Thyroid gland (tissue), 4 donors: ENCODE measurements around the gene TRAPPC2. TPM values are rescaled to one million over a fixed set of nuclear protein-coding genes. Genes with fewer than 3 reads are reported as not detected.

Experiments
- DNase-seq, 2 donors: peaks; one replicate each; pipeline ENCODE4 v3.0.0-alpha.2; 2019
- H3K27ac ChIP-seq, 3 donors: fragments of 200-600 bp; sonication (generic); 1 replicate in 2 of 3; 2 replicates in 1 of 3; pipeline ENCODE4 v1.5.1; 2016 to 2019; ENCODE audit warnings: mild to moderate bottlenecking in 1 of 3, moderate library complexity in 1 of 3
- H3K27me3 ChIP-seq: fragments of 200-600 bp; sonication (generic); one replicate; pipeline ENCODE4 v1.5.1; 2019
- H3K36me3 ChIP-seq, 2 donors: fragments of 200-600 bp; sonication (generic); one replicate each; pipeline ENCODE4 v1.5.1; 2016 to 2019
- H3K4me1 ChIP-seq, 2 donors: fragments of 200-600 bp; sonication (generic); one replicate each; pipeline ENCODE4 v1.5.1; 2017 to 2019
- H3K4me3 ChIP-seq, 3 donors: fragments of 200-600 bp; sonication (generic); replicated peaks in 1 of 3; 1 replicate in 2 of 3; 2 replicates in 1 of 3; pipeline ENCODE4 v1.5.1; 2016; ENCODE audit warnings: mild to moderate bottlenecking in 1 of 3
- H3K9me3 ChIP-seq: fragments of 200-600 bp; sonication (generic); one replicate; pipeline ENCODE4 v1.5.1; 2017
- CTCF ChIP-seq, 6 experiments: fragments of 200-600 bp in 3 of 6; fragments of 450-650 bp in 3 of 6; sonication (generic) in 3 of 6; IDR thresholded peaks; one replicate each; pipeline ENCODE4 v1.5.1; 2016 to 2019; ENCODE audit warnings: antibody characterized with exemption in 6 of 6, mild to moderate bottlenecking in 2 of 6, inconsistent platforms in 1 of 6, moderate library complexity in 1 of 6
- POLR2A ChIP-seq, 2 donors: fragments of 450-650 bp; IDR thresholded peaks; one replicate each; pipeline ENCODE4 v1.6.1; 2017; ENCODE audit warnings: antibody characterized with exemption in 2 of 2, mild to moderate bottlenecking in 2 of 2, moderate library complexity in 1 of 2
- WGBS, 2 donors: methylation state at CpG; one replicate each; pipeline ENCODE4 v1.1.5; 2017; 5-methylcytosine and 5-hydroxymethylcytosine counted together
- intact Hi-C: fragments of 100-400 bp; cut with DNase I; formaldehyde crosslinking; loops from one replicate; pipeline ENCODE4 v1.15.1; 2023
- total RNA-seq, 4 donors: library from RNA; depleted of rRNA; stranded (reverse); fragments of >200 nt; gene quantifications; one replicate each; pipeline ENCODE4 v1.2.3, GENCODE V29; 2016

TRAPPC2 gene
- total RNA-seq, 4 donors from 2014 or later: 18.9 to 27.7 (median 22.1) TPM

- intact Hi-C loops: no loop called here
- H3K4me1 ChIP-seq: peaks cover 0 to 13% of the 10 kb centered on the region in 2 donors
- WGBS, 2 donors: 82 to 91% methylated on average over 4 of the region's 4 CpGs
- peak overlapping the region in 2 of 3 donors; percentile 36 to 63 for H3K27ac ChIP-seq
- TF ChIP-seq POLR2A (IDR thresholded peaks at IDR 0.05) (no peak), CTCF (IDR thresholded peaks at IDR 0.05) (no peak)
- no peak for DNase-seq
- H3K27me3 ChIP-seq: no peaks in the 10 kb centered on the region
- no peaks in the 10 kb centered on the region for H3K9me3 ChIP-seq
- H3K36me3 ChIP-seq: no peaks in the 10 kb centered on the region
- H3K4me3 ChIP-seq: no peak overlapping the region
Measured at GRCh38 chrX:13721371-13721770, 13.0 kb downstream of the TRAPPC2 start.

- 94 to 98% methylated on average over 3 of the region's 3 CpGs for WGBS, 2 donors
- Histone ChIP-seq H3K4me3 (no peak overlapping the region), H3K36me3 (peaks cover 0 to 5% of the 10 kb centered on the region in 2 donors), H3K27me3 (no peaks in the 10 kb centered on the region), H3K27ac (no peak overlapping the region), H3K9me3 (no peaks in the 10 kb centered on the region), H3K4me1 (peaks cover 0 to 13% of the 10 kb centered on the region in 2 donors)
- DNase-seq: no peak
- TF ChIP-seq POLR2A (IDR thresholded peaks at IDR 0.05) (no peak), CTCF (IDR thresholded peaks at IDR 0.05) (no peak)
- intact Hi-C loops: no loop called here
Measured at GRCh38 chrX:13719192-13719856, 15.1 kb downstream of the TRAPPC2 start.

GRCh38 chrX:13717700-13718472 is 16.5 kb downstream of the TRAPPC2 start:
- Histone ChIP-seq H3K4me1 (peaks cover 0 to 13% of the 10 kb centered on the region in 2 donors), H3K9me3 (no peaks in the 10 kb centered on the region), H3K27me3 (no peaks in the 10 kb centered on the region), H3K36me3 (peaks cover 0 to 5% of the 10 kb centered on the region in 2 donors), H3K4me3 (no peak overlapping the region), H3K27ac (no peak overlapping the region)
- WGBS, 2 donors: 55 to 76% methylated on average over 7 of the region's 7 CpGs
- DNase-seq: peak in 1 of 2 donors; percentile 6
- intact Hi-C loops: no loop called here
- no peak for TF ChIP-seq POLR2A (IDR thresholded peaks at IDR 0.05)
- no peak for TF ChIP-seq CTCF (IDR thresholded peaks at IDR 0.05)

GRCh38 chrX:13716905-13717304 is 17.5 kb downstream of the TRAPPC2 start:
- intact Hi-C loops: no loop called here
- DNase-seq: peak in 1 of 2 donors; percentile 12
- Histone ChIP-seq H3K4me1 (peaks cover 0 to 7% of the 10 kb centered on the region in 2 donors), H3K36me3 (peaks cover 0 to 5% of the 10 kb centered on the region in 2 donors), H3K27ac (no peak overlapping the region), H3K9me3 (no peaks in the 10 kb centered on the region), H3K27me3 (no peaks in the 10 kb centered on the region), H3K4me3 (no peak overlapping the region)
- WGBS, 2 donors: 88 to 90% methylated on average over 6 of the region's 6 CpGs
- TF ChIP-seq CTCF (IDR thresholded peaks at IDR 0.05) (no peak), POLR2A (IDR thresholded peaks at IDR 0.05) (no peak)

GRCh38 chrX:13716455-13716854 is 18.0 kb downstream of the TRAPPC2 start:
- Histone ChIP-seq H3K27me3 (no peaks in the 10 kb centered on the region), H3K9me3 (no peaks in the 10 kb centered on the region), H3K27ac (no peak overlapping the region), H3K4me1 (peaks cover 0 to 3% of the 10 kb centered on the region in 2 donors), H3K4me3 (no peak overlapping the region), H3K36me3 (peaks cover 0 to 5% of the 10 kb centered on the region in 2 donors)
- intact Hi-C loops: no loop called here
- TF ChIP-seq POLR2A (IDR thresholded peaks at IDR 0.05): no peak
- TF ChIP-seq CTCF (IDR thresholded peaks at IDR 0.05): no peak
- WGBS, 2 donors: 86 to 92% methylated on average over 9 of the region's 9 CpGs
- DNase-seq: no peak
